Spleen (tissue), 7 donors: Measurements from ENCODE around the gene CASQ1.

Experiments
- POLR2A ChIP-seq, 3 donors: fragments of 450-650 bp; IDR thresholded peaks; one replicate each; pipeline ENCODE4 v1.5.1; 2017; ENCODE audit warnings: antibody characterized with exemption in 3 of 3, mild to moderate bottlenecking in 1 of 3
- POLR2AphosphoS5 ChIP-seq, 3 donors: sonication (generic); formaldehyde crosslinking; IDR thresholded peaks; one replicate each; pipeline ENCODE4 v1.5.1; 2017; ENCODE audit warnings: antibody characterized with exemption in 3 of 3
- TF ChIP-seq, protein P1 (sequence below), 11 experiments: fragments of 200-600 bp in 7 of 11; fragments of 450-650 bp in 4 of 11; sonication (generic) in 4 of 11; IDR thresholded peaks in 8 of 11; conservative IDR thresholded peaks in 3 of 11; 1 replicate in 7 of 11; 2 replicates in 4 of 11; pipeline versions ENCODE4 v1.4.0 to v1.8.0; 2016 to 2021; ENCODE audit warnings: antibody characterized with exemption in 11 of 11, inconsistent platforms in 4 of 11, mild to moderate bottlenecking in 1 of 11
- donor health status: DM: no; HTN: no; CAD: no; lungs with moderate emphysema.
- donor health status: DM: no; HTN: no; CAD: no.
- donor health status: DM: no; HTN: no; CAD: no.

DNA sequence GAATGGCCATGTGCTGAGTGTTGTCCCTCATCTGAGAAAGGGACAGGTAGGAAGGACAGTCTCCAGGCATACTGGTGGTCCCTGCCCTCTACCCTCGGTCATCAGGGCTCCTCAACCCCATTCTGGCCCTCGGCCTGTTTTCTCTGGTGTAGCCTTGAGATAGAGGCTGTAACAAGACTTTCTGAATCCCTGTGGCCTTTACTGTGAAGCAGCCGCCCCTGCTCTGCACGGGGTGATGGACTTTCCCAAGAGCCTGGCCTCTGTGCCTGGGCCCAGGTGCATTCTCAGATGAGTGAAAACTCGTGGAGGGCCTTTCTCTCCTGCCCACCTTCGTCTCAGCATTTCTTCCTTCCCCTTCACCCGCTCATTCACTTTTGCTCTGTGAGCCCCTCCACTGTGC, 3.0 kb upstream of the CASQ1 start:
- TF ChIP-seq, protein P1, sequence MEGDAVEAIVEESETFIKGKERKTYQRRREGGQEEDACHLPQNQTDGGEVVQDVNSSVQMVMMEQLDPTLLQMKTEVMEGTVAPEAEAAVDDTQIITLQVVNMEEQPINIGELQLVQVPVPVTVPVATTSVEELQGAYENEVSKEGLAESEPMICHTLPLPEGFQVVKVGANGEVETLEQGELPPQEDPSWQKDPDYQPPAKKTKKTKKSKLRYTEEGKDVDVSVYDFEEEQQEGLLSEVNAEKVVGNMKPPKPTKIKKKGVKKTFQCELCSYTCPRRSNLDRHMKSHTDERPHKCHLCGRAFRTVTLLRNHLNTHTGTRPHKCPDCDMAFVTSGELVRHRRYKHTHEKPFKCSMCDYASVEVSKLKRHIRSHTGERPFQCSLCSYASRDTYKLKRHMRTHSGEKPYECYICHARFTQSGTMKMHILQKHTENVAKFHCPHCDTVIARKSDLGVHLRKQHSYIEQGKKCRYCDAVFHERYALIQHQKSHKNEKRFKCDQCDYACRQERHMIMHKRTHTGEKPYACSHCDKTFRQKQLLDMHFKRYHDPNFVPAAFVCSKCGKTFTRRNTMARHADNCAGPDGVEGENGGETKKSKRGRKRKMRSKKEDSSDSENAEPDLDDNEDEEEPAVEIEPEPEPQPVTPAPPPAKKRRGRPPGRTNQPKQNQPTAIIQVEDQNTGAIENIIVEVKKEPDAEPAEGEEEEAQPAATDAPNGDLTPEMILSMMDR (IDR thresholded peaks at IDR 0.05 in 8 of 11, conservative IDR thresholded peaks at IDR 0.05 in 3 of 11), result no peak
- TF ChIP-seq POLR2AphosphoS5 (IDR thresholded peaks at IDR 0.05) (no peak), POLR2A (IDR thresholded peaks at IDR 0.05) (no peak)
